Stomach (tissue), 9 donors: ENCODE results near the gene FOXA1. TPM values are rescaled to one million over a fixed set of nuclear protein-coding genes. Genes with fewer than 3 reads are reported as not detected.

Source experiments
- DNase-seq, 2 donors: peaks; one replicate each; pipeline versions ENCODE4 v3.0.0 to v3.0.0-alpha.2; 2013 to 2019
- H3K27ac ChIP-seq, 5 donors: fragments of 200-600 bp in 4 of 5; sonication (generic) in 4 of 5; one replicate each; pipeline ENCODE4 v1.5.1; 2013 to 2019; ENCODE audit warnings: mild to moderate bottlenecking in 1 of 5, moderate library complexity in 1 of 5
- H3K27me3 ChIP-seq, 3 donors: fragments of 200-600 bp; sonication (generic); one replicate each; pipeline ENCODE4 v1.5.1; 2017 to 2019; ENCODE audit warnings: mixed run types in 1 of 3
- H3K36me3 ChIP-seq, 4 donors: fragments of 200-600 bp; sonication (generic); 1 replicate in 3 of 4; 2 replicates in 1 of 4; pipeline ENCODE4 v1.5.1; 2016 to 2019
- H3K4me1 ChIP-seq, 4 donors: fragments of 200-600 bp; sonication (generic); one replicate each; pipeline ENCODE4 v1.5.1; 2016 to 2019
- H3K4me3 ChIP-seq, 4 donors: fragments of 200-600 bp; sonication (generic) in 3 of 4; one replicate each; pipeline ENCODE4 v1.5.1; 2016 to 2019; ENCODE audit warnings: mild to moderate bottlenecking in 1 of 4
- H3K9me3 ChIP-seq, 4 donors: fragments of 200-600 bp; sonication (generic); one replicate each; pipeline ENCODE4 v1.5.1; 2016 to 2019
- CTCF ChIP-seq, 7 experiments: fragments of 450-650 bp in 4 of 7; fragments of 200-600 bp in 3 of 7; sonication (generic) in 3 of 7; IDR thresholded peaks; one replicate each; pipeline ENCODE4 v1.5.1; 2016 to 2019; ENCODE audit warnings: antibody characterized with exemption in 7 of 7, control low read depth in 2 of 7, mild to moderate bottlenecking in 1 of 7
- EP300 ChIP-seq: sonication (generic); formaldehyde crosslinking; IDR thresholded peaks from one replicate; pipeline ENCODE4 v1.6.1; 2017; ENCODE audit warnings: antibody characterized with exemption
- POLR2A ChIP-seq, 4 donors: fragments of 450-650 bp; IDR thresholded peaks; one replicate each; pipeline ENCODE4 v1.6.1; 2016; ENCODE audit warnings: antibody characterized with exemption in 4 of 4, control low read depth in 2 of 4, mild to moderate bottlenecking in 1 of 4, moderate library complexity in 1 of 4
- POLR2AphosphoS5 ChIP-seq, 3 donors: sonication (generic); formaldehyde crosslinking; IDR thresholded peaks; one replicate each; pipeline ENCODE4 v1.6.1; 2016; ENCODE audit warnings: antibody characterized with exemption in 3 of 3
- WGBS, 5 donors: extraction: QIAGEN DNeasy Blood & Tissue Kit in 3 of 5; methylation state at CpG; one replicate each; pipeline versions ENCODE4 v1.1.5 to v1.1.7; 2013 to 2018; 5-methylcytosine and 5-hydroxymethylcytosine counted together
- intact Hi-C: fragments of 100-400 bp; cut with DNase I; formaldehyde crosslinking; loops from one replicate; pipeline ENCODE4 v1.15.1; 2023; ENCODE audit warnings: low total_unique reads
- polyA plus RNA-seq, 3 donors: library from polyadenylated mRNA; stranded (reverse); fragments of 200-250 nt; gene quantifications; one replicate each; pipeline ENCODE4 v1.2.3, GENCODE V29; 2013
- total RNA-seq, 5 donors: library from RNA; depleted of rRNA; stranded (reverse); fragments of >200 nt; gene quantifications; one replicate each; pipeline versions ENCODE4 v1.1.0 to v1.2.3, GENCODE V29; 2014 to 2016
- donor health status: healthy with polysubstance abuse.
- donor health status: Bipolar disorder and iron deficiency.
- donor health status: healthy.

The FOXA1 gene
- total and polyA plus RNA-seq, 8 donors: 0.58 to 147 (median 26.9) TPM

GRCh38 chr14:37539992-37540391 lies 55.1 kb downstream of the FOXA1 start:
- no peak for DNase-seq
- Histone ChIP-seq H3K27ac (no peak overlapping the region), H3K36me3 (no peaks in the 10 kb centered on the region), H3K9me3 (no peaks in the 10 kb centered on the region), H3K4me3 (no peak overlapping the region), H3K27me3 (no peaks in the 10 kb centered on the region), H3K4me1 (no peaks in the 10 kb centered on the region)
- TF ChIP-seq POLR2AphosphoS5 (IDR thresholded peaks at IDR 0.05) (no peak), CTCF (IDR thresholded peaks at IDR 0.05) (no peak), POLR2A (IDR thresholded peaks at IDR 0.05) (no peak), EP300 (no peak)
- 86 to 98% (median 93%) methylated on average over 1 of the region's 1 CpG for WGBS, 5 donors
- intact Hi-C loops: no loop called here

Other genes with a start within 250 kb of the FOXA1 start
- gene TTC6, start 380 bp upstream of the FOXA1 start, total RNA-seq: 100 to 1,000 TPM in 1 of 5 donors, 10 to 100 TPM in 4; 20.6 to 184 (median 22.8) TPM
- gene TTC6, start 380 bp upstream of the FOXA1 start, polyA plus RNA-seq: 1 to 10 TPM in 2 of 3 donors, under 1 TPM in 1; 0.92 to 8.5 (median 8.3) TPM